ENCODE results near the gene CDC42EP5.

- TF ChIP-seq CTCF (IDR thresholded peaks at IDR 0.05; ENCODE audit: insufficient read depth, low read depth, low read length), result no peak
- TF ChIP-seq EZH2 (IDR thresholded peaks at IDR 0.05; ENCODE audit: insufficient read depth, low read length), result peak; percentile 39
These were observed 57.7 kb downstream of the CDC42EP5 start, which contains the start of gene TTYH1 for GRCh38 chr19:54415208-54415900.

All from astrocyte (in vitro differentiated cells and primary cell).